NCI-H187 (cell line): ENCODE measurements around the gene TBC1D4.
"Not testable (repeated sequence)": the region's sequence is repeated elsewhere in the genome, so short reads cannot be mapped to it uniquely, and the experiment has no call there.

Experiments used
- DNase-seq, 2 experiments: peaks; one replicate each; lab custom pipeline; 2025; lab: John Stamatoyannopoulos, UW

The TBC1D4 gene

DNA sequence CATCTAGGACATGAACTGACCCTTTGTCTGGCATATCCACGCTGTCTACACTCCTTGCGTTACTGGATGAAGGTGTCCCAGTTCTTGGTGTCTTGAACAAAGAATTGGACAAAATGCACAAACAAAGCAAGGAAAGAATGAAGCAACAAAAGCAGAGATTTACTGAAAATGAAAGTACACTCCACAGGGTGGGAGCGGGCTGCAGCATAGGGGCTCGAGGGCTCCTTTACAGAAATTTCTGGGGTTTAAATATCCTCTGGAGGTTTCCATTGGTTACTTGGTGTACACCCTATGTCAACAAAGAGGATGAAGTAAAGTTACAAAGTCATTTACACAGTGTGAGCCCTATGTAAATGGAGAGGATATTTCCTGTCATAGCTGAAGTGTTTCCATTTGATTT lies 208.3 kb downstream of the TBC1D4 start:
- DNase-seq = not testable (repeated sequence)

DNA sequence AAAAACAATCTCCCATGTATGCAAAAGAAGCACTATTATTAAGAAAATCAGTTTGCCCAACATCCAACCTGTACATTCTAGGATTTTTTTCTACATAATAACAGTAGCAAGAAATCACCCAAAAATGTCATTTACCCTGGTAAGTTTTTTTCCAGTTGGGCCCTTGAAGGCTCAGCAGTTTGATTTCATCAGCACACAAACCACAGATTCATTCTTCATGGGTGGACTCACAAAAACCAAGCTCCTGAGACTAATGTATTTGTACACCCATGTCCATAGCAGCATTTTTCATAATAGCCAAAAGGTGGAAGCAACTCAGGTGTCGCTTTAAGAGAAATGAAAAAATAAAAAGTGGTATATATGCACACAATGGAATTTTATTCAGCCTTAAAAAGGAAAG lies 210.1 kb downstream of the TBC1D4 start:
- DNase-seq = no peak

DNA sequence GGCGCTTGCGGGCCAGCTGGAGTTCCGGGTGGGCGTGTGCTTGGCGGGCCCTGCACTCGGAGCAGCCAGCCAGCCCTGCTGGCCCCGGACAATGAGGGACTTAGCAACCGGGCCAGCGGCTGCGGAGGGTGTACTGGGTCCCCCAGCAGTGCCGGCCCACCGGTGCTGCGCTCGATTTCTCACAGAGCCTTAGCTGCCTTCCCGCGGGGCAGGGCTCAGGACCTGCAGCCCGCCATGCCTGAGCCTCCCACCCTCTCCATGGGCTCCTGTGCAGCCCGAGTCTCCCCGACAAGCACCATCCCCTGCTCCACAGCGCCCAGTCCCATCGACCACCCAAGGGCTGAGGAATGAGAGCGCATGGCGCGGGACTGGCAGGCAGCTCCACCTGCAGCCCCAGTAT lies 213.5 kb downstream of the TBC1D4 start:
- DNase-seq = not testable (repeated sequence)

DNA sequence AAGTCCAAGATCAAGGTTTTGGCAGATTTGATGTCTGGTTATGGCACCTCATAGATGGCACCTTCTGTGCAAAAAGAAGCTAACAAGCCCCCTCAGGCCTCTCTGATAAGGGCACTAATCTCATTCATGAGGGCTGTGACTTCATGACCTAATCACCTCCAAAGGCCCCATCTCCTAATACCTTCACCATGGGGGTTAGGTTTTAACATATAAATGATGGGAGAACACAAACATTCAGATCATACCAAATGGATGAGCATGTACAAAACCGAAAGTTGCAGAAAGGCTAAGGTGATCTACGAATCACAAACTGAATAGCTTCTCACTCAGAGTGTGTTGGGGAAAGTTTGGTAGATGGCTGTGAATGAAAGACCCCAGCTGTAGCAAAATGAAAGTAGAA lies 217.4 kb downstream of the TBC1D4 start:
- no peak for DNase-seq

DNA sequence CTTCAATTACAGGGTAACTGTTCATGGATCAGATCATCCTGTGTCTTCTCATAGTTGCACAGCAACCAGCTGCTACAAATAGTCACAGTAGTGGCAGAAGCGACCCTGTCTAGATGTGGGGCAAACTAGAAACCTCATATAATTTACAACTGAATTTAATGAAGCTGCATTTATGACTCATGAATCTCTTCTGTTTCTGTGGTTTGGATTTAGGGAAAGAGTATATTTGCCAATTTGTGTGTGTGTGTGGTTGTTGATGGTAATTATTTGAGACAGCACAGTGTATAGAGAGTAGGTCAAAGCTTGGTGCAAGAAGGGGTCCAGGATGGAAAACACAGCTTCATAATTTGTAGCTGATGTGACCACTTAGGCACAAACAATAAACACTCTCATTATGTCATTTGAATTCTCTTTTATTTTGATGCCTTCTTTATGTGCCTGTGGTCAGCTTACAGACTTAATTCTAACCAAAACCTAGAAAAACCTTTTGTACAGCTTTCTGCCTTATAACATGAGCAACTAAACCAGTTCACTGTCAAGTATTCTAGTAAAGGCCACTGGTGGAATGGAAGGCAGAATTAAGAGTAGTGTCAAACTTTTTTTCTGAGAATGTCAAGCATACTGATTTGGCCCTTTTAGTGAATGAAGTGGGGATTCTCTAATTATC lies 218.1 kb downstream of the TBC1D4 start:
- no peak for DNase-seq

DNA sequence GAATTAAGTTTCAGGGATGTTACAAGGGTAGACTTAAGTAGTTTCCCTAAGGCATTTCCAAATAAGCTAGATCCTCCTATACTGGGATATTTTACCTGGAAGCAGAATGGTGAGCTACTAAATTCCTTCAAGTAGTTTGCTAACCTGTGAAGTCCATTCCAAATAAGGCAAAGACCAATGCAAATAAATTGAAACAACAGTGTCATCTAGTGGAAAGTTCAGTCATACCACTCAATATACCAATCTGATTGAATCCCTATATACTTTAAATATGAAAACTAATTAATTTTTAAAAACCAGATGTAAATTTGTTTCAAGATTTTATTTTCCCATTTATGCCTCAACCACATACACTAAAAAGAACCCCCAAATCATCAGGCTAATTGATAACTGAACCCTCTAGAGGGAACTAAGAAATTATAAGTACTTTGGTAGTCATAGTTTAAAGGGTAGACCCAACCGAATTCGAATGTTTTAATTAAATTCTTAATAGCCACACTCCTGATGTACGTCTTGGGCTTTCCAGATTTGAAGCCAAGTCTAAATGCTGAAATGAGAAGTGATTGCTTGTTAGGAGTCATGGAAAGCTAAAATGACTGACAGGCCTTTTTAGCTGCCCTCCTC lies 223.7 kb downstream of the TBC1D4 start:
- no peak for DNase-seq

DNA sequence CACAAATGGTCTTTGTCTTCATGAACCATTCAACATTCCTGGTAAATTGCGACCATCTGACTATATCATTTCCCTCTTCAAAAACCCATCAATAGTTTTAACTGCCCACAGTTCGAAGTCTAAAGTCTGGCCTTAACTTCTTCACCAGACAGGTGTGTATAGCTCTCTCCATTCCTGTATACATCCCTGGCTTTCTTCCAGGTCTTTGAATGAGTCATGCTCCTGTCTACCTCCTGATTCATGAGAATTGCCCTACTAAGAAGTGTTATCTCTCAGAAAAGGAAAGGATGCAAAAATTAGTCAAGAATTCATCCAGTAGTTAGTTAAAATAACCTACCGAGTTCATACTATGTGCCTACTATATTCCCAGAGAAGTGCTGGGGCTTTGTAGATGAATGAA lies 225.0 kb downstream of the TBC1D4 start:
- DNase-seq = no peak

DNA sequence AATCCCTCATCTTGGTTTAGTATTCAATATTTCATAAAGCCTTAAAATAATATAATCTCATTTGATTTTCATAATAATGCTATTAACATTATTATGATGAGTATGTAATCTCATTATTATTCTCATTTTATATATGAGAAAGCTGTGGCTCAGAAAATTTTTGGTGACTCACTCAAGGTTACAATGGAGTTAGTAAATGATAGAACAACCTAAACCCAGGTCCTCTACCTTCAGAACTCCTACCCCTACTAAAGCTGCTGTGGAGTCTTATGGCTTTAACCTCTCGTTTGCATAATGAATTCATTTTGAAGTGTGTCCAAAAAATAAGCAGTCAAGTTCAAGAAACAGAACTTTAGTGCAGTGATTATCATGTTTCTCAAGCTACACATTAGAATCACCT lies 226.3 kb downstream of the TBC1D4 start:
- DNase-seq = no peak

DNA sequence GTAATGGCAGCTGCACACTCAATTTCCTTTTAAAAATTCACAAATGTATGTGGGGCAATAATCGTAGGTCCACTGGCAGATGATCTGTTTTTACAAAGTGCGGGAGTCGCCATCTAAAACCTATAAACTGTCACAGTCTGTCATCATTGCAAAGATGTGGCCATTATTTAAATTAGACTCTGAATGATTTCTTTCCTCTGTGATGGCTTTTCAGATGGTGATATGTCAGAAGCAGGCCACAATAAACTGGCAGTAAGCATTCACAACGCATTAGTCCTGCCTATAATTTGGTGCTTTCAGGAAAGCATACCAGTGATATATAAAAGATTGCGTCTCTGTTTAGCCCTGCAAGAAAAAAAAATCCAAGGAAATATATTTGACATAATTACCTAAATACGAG lies 226.8 kb downstream of the TBC1D4 start:
- no peak for DNase-seq

DNA sequence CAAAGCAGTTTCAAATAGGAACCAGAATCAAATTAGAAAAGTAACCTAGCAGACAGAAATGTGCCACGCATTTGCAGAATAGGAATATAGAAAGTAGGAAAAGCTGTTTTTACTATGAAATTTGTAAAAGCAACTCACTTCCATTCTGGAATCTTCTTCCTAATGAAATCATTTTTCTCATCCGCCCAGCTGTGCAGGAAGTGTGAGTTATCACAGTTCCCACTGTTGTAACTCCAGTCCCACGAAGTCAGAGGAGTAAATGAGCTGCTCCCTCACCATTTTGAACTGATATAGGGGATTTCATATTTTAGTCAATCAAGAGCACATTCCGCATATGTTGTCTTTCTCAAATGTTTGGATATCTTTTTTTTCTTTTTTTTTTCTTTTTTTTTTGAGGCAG lies 230.8 kb downstream of the TBC1D4 start:
- no peak for DNase-seq

DNA sequence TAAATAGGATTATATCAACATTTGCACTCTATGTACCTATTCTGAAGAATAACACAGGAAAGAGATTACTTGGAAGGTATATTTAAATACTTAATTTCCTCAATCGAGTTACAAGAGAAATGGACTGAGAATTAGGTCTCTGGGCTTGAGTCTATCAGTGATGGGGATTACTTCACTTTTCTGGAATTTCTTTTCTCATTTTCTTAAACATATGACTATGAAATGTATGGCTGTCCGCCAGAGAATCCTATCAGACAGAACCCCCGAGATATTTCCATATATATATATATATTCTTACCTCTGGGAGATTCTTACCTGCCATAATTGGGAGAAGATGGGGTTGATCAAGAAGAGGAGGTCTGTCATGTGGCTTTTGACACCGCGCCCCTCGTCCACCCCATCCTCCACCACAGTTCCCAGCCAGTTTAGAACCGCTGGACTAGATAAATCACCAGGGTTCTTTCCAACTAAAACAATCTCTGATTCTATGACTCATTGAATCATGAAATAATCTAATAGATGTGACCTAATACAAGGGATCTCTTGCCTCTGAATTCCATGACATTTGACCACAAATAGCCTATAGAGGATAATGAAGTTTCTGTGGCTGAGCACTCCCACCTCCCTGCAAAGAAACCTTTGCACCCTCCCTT lies 231.3 kb downstream of the TBC1D4 start:
- DNase-seq = no peak

DNA sequence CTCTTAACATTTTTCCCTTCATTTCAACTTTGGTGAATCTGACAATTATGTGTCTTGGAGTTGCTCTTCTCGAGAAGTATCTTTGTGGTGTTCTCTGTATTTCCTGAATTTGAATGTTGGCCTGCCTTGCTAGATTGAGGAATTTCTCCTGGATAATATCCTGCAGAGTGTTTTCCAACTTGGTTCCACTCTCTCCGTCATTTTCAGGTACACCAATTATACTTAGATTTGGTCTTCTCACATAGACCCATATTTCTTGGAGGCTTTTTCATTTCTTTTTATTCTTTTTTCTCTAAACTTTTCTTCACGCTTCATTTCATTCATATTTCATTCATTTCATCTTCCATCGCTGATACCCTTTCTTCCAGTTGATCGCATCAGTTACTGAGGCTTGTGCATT lies 236.4 kb downstream of the TBC1D4 start:
- not testable (repeated sequence) for DNase-seq

DNA sequence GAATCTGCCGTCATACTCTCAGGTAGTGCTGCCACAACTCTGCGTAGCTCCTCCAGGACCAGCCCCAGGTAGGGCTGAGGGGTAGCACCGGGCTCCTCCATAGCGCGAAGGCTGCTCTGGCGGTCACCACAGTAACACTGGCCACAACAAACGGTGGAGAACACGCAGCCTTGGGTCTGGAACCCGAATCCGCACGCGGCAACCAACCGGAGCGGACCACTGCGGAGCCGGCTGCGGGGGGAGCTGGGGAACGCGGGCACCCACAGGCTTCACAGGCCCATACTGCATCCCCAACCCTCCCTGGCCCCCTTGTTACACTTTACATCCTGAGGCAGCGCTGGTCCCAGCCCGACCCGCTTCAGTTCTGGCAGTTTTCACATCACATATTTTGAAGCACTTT lies 241.7 kb downstream of the TBC1D4 start:
- DNase-seq = not testable (repeated sequence)

DNA sequence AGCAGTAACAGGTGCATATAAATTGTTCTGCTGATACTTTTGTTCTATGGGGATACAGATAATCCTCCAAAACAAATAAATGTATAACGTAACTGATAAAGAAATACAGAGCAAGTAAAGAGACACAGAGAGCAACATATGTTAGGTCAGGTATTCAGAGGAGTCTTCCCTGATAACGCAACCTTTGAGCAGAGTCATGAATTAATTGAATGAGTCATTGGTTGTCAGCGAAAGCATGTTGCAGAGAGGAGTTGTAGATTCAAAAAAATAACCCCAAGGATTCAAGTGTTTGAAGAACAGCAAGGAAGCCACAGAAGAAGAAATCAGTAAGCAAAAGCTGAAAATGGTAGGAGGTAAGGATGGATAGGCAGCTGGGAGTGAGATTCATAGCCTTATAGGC lies 245.2 kb downstream of the TBC1D4 start:
- DNase-seq = no peak
